Transverse colon (tissue), 4 donors: Measurements from ENCODE around the gene CFLAR.

ENCODE experiments used
- CTCF ChIP-seq, 5 experiments: fragments of 200-600 bp in 3 of 5; fragments of 450-650 bp in 2 of 5; sonication (generic) in 3 of 5; IDR thresholded peaks; 1 replicate in 2 of 5; 2 replicates in 3 of 5; pipeline ENCODE4 v1.5.1; 2016 to 2017; ENCODE audit warnings: antibody characterized with exemption in 5 of 5, inconsistent platforms in 3 of 5, mild to moderate bottlenecking in 2 of 5, moderate library complexity in 1 of 5
- EP300 ChIP-seq: sonication (generic); formaldehyde crosslinking; IDR thresholded peaks from one replicate; pipeline ENCODE4 v1.6.1; 2017; ENCODE audit warnings: antibody characterized with exemption, low read depth
- POLR2AphosphoS5 ChIP-seq, 3 donors: sonication (generic); formaldehyde crosslinking; IDR thresholded peaks; one replicate each; pipeline ENCODE4 v1.6.1; 2016; ENCODE audit warnings: antibody characterized with exemption in 3 of 3

- no peak for TF ChIP-seq EP300
- no peak for TF ChIP-seq CTCF (IDR thresholded peaks at IDR 0.05)
- TF ChIP-seq POLR2AphosphoS5 (IDR thresholded peaks at IDR 0.05), result no peak
These were observed 15.5 kb upstream of the CFLAR start for GRCh38 chr2:201100497-201100896.
